Thyroid gland (tissue), 4 donors: Measurements from ENCODE around the gene FHOD3.

Experiments
- POLR2A ChIP-seq, 2 donors: fragments of 450-650 bp; IDR thresholded peaks; one replicate each; pipeline ENCODE4 v1.6.1; 2017; ENCODE audit warnings: antibody characterized with exemption in 2 of 2, mild to moderate bottlenecking in 2 of 2, moderate library complexity in 1 of 2
- TF ChIP-seq, protein P1 (sequence below), 6 experiments: fragments of 200-600 bp in 3 of 6; fragments of 450-650 bp in 3 of 6; sonication (generic) in 3 of 6; IDR thresholded peaks; one replicate each; pipeline ENCODE4 v1.5.1; 2016 to 2019; ENCODE audit warnings: antibody characterized with exemption in 6 of 6, mild to moderate bottlenecking in 2 of 6, inconsistent platforms in 1 of 6, moderate library complexity in 1 of 6

DNA sequence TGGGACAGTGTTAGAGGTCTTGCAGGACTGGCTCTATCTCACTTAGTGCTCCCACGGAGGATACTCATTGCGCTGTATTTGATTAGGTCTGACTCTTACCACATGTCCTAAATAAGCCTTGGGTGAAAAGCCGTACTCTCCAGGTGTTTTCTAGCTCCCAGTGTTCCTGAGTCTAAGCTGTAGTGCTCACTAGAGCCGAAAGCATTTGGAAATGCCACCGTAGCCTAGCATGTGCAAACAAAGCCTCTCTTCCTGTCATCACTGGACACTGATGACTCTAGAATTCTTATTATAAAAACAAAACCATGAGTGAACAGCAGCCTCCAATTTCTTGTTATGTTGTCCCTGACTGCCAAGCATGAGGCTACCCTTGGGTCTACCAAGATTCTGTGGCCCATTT is 325.1 kb downstream of the FHOD3 start:
- TF ChIP-seq, protein P1, sequence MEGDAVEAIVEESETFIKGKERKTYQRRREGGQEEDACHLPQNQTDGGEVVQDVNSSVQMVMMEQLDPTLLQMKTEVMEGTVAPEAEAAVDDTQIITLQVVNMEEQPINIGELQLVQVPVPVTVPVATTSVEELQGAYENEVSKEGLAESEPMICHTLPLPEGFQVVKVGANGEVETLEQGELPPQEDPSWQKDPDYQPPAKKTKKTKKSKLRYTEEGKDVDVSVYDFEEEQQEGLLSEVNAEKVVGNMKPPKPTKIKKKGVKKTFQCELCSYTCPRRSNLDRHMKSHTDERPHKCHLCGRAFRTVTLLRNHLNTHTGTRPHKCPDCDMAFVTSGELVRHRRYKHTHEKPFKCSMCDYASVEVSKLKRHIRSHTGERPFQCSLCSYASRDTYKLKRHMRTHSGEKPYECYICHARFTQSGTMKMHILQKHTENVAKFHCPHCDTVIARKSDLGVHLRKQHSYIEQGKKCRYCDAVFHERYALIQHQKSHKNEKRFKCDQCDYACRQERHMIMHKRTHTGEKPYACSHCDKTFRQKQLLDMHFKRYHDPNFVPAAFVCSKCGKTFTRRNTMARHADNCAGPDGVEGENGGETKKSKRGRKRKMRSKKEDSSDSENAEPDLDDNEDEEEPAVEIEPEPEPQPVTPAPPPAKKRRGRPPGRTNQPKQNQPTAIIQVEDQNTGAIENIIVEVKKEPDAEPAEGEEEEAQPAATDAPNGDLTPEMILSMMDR (IDR thresholded peaks at IDR 0.05), result no peak
- no peak for TF ChIP-seq POLR2A (IDR thresholded peaks at IDR 0.05)
